GM18951 (cell line): Measurements from ENCODE around the gene YARS1.

Experiments used
- POLR2A ChIP-seq: IDR thresholded peaks from 4 replicates; pipeline ENCODE4 v1.6.1; 2011; ENCODE audit warnings: mild to moderate bottlenecking; ENCODE audit not compliant: insufficient read length, insufficient read depth; ENCODE audit errors: extremely low read depth
- in situ Hi-C: fragments of 300-500 bp; cut with MboI; formaldehyde crosslinking; loops from one replicate; pipeline ENCODE4 v1.12.0; 2022; ENCODE audit warnings: low sequenced_read_pairs, mixed read lengths, inconsistent platforms; ENCODE audit not compliant: unreplicated experiment

YARS1 gene

DNA sequence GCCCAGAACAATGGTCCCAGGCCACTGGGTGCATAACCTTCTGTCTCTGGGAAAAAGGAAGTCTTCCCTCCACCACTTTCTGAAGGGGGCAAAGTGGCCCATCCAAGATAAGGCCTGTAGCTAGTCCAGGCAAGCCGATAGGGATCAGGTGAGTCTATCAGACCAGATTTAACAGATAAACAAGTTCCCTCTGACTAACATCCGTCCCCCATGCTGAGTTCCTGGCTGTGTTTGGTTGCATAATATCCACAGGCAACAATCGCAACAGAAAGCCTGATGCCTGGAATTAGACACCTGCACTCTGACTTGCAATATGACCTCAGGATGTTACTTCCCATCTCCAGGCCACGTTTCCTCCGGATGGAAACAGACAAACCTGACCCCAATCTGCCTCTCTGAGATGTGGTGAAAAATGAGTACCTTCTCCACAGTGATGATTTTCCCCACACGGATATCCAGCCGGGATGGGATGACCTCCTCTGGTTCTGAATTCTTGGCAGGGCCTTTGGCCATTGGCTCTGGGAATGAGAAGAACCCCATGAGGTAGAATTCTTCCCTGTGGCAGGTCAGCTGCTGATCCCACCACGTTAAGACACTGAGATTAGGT is 36.4 kb downstream of the YARS1 start:
- TF ChIP-seq POLR2A = no peak
- in situ Hi-C loops = loop anchor here (25.0 kb wide), 1 partner anchor 268 kb away; no protein-coding TSS in a partner anchor

GRCh38 chr1:32780005-32780404 is 37.2 kb downstream of the YARS1 start:
- no peak for TF ChIP-seq POLR2A
- in situ Hi-C loops = loop anchor here (25.0 kb wide), 1 partner anchor 268 kb away; no protein-coding TSS in a partner anchor

DNA sequence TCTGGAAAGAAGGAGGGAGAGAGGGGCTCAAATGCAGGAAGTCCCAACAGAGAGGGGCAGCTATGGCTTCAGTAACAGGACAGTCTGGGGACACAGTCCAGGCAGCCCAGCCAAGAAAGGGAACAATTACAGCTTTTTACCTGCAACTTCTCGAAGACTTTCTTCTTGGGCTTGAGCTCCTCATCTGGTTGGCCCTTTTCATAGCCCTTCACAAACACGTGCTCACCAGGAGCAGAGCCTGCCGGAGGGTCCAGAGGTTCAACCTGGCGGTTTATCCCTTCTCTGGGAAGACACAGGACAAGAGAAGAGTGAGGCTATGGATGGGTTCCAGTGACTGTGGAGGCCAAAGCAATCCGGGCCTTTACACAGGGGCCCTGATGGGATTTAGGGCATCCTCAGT is 37.9 kb downstream of the YARS1 start:
- no peak for TF ChIP-seq POLR2A
- in situ Hi-C loops = loop anchor here (25.0 kb wide), 1 partner anchor 267 kb away; no protein-coding TSS in a partner anchor

GRCh38 chr1:32775640-32776337 is 41.4 kb downstream of the YARS1 start:
- in situ Hi-C loops = loop anchor here (25.0 kb wide), 1 partner anchor 263 kb away; no protein-coding TSS in a partner anchor

DNA sequence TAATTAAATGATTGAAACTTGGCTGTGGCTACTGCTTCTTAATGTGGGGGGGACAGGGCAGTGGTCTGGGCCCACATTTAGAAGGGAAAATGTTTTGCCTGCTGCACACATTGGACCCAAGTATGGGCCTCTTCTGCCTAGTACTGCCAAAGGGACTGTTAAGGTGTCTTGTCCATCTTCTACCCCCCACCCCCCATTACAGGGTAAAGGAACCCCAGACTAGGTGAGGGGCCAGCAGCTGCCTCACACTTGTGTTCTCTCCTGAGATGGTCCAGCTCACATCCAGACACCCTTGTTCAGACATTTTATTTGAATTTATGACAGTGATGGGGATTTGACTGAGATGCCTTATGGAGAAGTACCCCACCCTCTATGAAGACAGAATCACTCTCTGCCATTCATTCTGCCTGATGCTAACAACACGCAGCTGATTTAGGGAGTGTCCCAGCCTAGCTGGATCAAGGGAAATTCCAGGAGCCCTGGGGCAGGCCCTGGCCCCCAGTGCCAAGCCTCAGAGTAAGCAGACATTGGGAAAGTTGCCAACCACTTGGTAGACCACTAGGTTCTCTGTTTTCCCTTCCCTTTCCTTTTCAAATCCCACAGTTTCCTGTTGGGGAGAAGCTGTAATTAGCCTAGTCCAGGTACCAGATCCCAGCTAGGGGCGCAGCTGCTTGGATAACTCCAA is 42.1 kb downstream of the YARS1 start:
- in situ Hi-C loops = loop anchor here (25.0 kb wide), 1 partner anchor 263 kb away; no protein-coding TSS in a partner anchor
- TF ChIP-seq POLR2A = no peak

More at GRCh38 chr1:32775640-32776337, 41.4 kb downstream of the YARS1 start:
- no peak for TF ChIP-seq POLR2A

DNA sequence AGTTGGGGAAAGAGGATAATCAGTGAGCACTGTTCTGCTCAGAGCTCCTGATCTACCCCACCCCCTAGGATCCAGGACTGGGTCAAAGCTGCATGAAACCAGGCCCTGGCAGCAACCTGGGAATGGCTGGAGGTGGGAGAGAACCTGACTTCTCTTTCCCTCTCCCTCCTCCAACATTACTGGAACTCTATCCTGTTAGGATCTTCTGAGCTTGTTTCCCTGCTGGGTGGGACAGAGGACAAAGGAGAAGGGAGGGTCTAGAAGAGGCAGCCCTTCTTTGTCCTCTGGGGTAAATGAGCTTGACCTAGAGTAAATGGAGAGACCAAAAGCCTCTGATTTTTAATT is 42.7 kb downstream of the YARS1 start:
- TF ChIP-seq POLR2A = no peak
- in situ Hi-C loops = no loop called here

GRCh38 chr1:32773764-32774463 is 43.2 kb downstream of the YARS1 start:
- in situ Hi-C loops = no loop called here
- TF ChIP-seq POLR2A = no peak

GRCh38 chr1:32773018-32773763 is 44.0 kb downstream of the YARS1 start:
- TF ChIP-seq POLR2A = no peak
- in situ Hi-C loops = no loop called here

- in situ Hi-C loops = no loop called here
- no peak for TF ChIP-seq POLR2A
These were observed 44.7 kb downstream of the YARS1 start for GRCh38 chr1:32772281-32773017.

DNA sequence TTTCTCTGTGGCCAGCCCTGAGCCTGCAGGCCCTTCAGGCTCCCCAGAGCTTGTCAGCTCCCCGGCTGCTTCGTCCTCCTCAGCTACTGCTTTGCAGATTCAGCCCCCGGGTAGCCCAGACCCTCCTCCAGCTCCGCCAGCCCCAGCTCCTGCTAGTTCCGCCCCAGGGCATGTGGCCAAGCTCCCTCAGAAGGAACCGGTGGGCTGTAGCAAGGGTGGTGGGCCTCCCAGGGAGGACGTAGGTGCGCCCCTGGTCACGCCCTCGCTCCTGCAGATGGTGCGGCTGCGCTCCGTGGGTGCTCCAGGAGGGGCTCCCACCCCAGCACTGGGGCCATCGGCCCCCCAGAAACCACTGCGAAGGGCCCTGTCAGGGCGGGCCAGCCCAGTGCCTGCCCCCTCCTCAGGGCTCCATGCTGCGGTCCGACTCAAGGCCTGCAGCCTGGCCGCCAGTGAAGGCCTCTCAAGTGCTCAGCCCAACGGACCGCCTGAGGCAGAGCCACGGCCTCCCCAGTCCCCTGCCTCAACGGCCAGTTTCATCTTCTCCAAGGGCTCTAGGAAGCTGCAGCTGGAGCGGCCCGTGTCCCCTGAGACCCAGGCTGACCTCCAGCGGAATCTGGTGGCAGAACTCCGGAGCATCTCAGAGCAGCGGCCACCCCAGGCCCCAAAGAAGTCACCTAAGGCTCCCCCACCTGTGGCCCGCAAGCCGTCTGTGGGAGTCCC is 45.4 kb downstream of the YARS1 start:
- no peak for TF ChIP-seq POLR2A
- in situ Hi-C loops = no loop called here

DNA sequence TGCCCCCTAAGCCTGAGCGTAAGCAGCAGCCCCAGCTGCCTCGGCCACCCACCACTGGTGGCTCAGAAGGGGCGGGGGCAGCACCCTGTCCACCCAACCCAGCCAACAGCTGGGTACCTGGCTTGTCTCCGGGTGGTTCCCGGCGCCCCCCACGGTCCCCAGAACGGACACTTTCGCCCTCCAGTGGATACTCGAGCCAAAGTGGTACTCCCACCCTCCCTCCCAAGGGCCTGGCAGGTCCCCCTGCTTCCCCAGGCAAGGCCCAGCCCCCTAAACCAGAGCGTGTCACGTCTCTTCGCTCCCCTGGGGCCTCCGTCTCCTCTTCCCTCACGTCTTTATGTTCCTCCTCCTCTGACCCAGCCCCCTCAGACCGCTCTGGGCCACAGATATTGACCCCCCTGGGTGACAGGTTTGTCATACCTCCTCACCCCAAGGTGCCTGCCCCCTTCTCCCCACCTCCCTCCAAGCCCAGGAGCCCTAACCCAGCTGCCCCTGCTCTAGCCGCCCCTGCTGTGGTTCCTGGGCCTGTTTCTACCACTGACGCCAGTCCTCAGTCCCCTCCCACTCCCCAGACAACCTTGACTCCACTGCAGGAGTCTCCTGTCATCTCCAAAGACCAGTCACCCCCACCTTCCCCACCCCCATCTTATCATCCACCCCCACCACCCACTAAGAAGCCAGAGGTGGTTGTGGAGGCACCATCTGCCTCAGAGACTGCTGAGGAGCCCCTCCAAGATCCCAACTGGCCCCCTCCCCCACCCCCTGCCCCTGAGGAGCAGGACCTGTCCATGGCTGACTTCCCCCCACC is 46.2 kb downstream of the YARS1 start:
- TF ChIP-seq POLR2A = no peak
- in situ Hi-C loops = no loop called here

DNA sequence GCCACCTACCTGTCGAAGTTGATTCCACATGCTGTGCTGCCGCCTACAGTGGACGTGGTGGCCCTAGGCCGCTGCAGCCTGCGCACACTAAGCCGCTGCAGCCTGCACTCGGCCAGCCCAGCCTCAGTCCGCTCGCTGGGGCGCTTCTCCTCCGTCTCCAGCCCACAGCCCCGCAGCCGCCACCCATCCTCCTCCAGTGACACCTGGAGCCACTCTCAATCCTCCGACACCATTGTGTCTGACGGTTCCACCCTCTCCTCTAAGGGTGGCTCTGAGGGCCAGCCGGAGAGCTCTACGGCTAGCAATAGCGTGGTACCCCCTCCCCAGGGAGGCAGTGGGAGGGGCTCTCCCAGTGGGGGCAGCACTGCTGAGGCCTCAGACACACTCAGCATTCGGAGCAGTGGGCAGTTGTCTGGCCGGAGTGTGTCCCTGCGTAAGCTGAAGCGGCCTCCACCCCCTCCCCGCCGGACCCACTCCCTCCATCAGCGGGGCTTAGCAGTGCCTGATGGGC is 46.9 kb downstream of the YARS1 start:
- TF ChIP-seq POLR2A = no peak
- in situ Hi-C loops = no loop called here
